ENCODE data around the gene UST. TPM values are rescaled to one million over a fixed set of nuclear protein-coding genes. Genes with fewer than 3 reads are reported as not detected.

The UST gene
- polyA plus RNA-seq, 1 donor (not counting 4 experiments of a cell fraction or from before 2014, with no cell fraction given): 6.1 TPM

- Histone ChIP-seq H3K79me2 (ENCODE audit: control insufficient read depth, insufficient read depth, low read length) (no peaks in the 10 kb centered on the region), H2AFZ (ENCODE audit: control insufficient read depth, low read length) (no peak overlapping the region), H3K9me3 (ENCODE audit: control insufficient read depth, low read depth, low read length) (no peaks in the 10 kb centered on the region), H3K4me3 (ENCODE audit: control insufficient read depth in 2 of 3, extremely low read depth in 1 of 3, insufficient read depth in 2 of 3, low read depth in 1 of 3, low read length in 3 of 3) (no peak overlapping the region), H4K20me1 (ENCODE audit: control insufficient read depth, extremely low read depth, insufficient read depth, low read length) (no peaks in the 10 kb centered on the region), H3K27me3 (ENCODE audit: control insufficient read depth, extremely low read depth, insufficient read depth, low read length) (no peaks in the 10 kb centered on the region), H3K4me1 (ENCODE audit: control insufficient read depth, extremely low read depth, insufficient read depth, low read length) (peaks cover 9% of the 10 kb centered on the region), H3K36me3 (ENCODE audit: control insufficient read depth in 2 of 2, extremely low read depth in 1 of 2, insufficient read depth in 2 of 2, low read length in 2 of 2) (no peaks in the 10 kb centered on the region), H3K27ac (ENCODE audit: control insufficient read depth, insufficient read depth, low read length) (no peak overlapping the region), H3K4me2 (ENCODE audit: control insufficient read depth, extremely low read depth, insufficient read depth, low read depth, low read length) (no peak overlapping the region), H3K9me1 (ENCODE audit: control insufficient read depth, extremely low read depth, insufficient read depth, low read length) (no peaks in the 10 kb centered on the region), H3K9ac (ENCODE audit: control insufficient read depth, extremely low read depth, insufficient read depth, low read length) (no peak overlapping the region)
- FAIRE-seq (no peak), DNase-seq (ENCODE audit: low read depth, low spot score) (no peak)
- dilution Hi-C loops (cut with MboI; ENCODE audit: extremely low pct_ligation_motif_present, low sequenced_read_pairs): no loop called here
- TF ChIP-seq EZH2 (IDR thresholded peaks at IDR 0.05; ENCODE audit: low read length): no peak
- TF ChIP-seq CTCF (optimal IDR thresholded peaks at IDR 0.05 in 1 of 3, IDR thresholded peaks at IDR 0.05 in 1 of 3, conservative IDR thresholded peaks at IDR 0.05 in 1 of 3; ENCODE audit: extremely low read depth in 1 of 3, insufficient read depth in 2 of 3, low read length in 3 of 3): no peak
Observed at GRCh38 chr6:148824960-148825359, 78.1 kb downstream of the UST start.

GRCh38 chr6:148825492-148825891, 78.7 kb downstream of the UST start:
- DNase-seq (ENCODE audit: low read depth, low spot score): no peak
- H3K27ac ChIP-seq (ENCODE audit: control insufficient read depth, insufficient read depth, low read length): no peak overlapping the region
- no peaks in the 10 kb centered on the region for H3K36me3 ChIP-seq (ENCODE audit: control insufficient read depth in 2 of 2, extremely low read depth in 1 of 2, insufficient read depth in 2 of 2, low read length in 2 of 2)
- no peaks in the 10 kb centered on the region for H3K9me1 ChIP-seq (ENCODE audit: control insufficient read depth, extremely low read depth, insufficient read depth, low read length)
- H3K4me2 ChIP-seq (ENCODE audit: control insufficient read depth, extremely low read depth, insufficient read depth, low read depth, low read length): no peak overlapping the region
- no peak for TF ChIP-seq CTCF (optimal IDR thresholded peaks at IDR 0.05 in 1 of 3, IDR thresholded peaks at IDR 0.05 in 1 of 3, conservative IDR thresholded peaks at IDR 0.05 in 1 of 3; ENCODE audit: extremely low read depth in 1 of 3, insufficient read depth in 2 of 3, low read length in 3 of 3)
- H4K20me1 ChIP-seq (ENCODE audit: control insufficient read depth, extremely low read depth, insufficient read depth, low read length): no peaks in the 10 kb centered on the region
- peaks cover 14% of the 10 kb centered on the region for H3K4me1 ChIP-seq (ENCODE audit: control insufficient read depth, extremely low read depth, insufficient read depth, low read length)
- no peaks in the 10 kb centered on the region for H3K79me2 ChIP-seq (ENCODE audit: control insufficient read depth, insufficient read depth, low read length)
- no peaks in the 10 kb centered on the region for H3K27me3 ChIP-seq (ENCODE audit: control insufficient read depth, extremely low read depth, insufficient read depth, low read length)
- H3K9me3 ChIP-seq (ENCODE audit: control insufficient read depth, low read depth, low read length): no peaks in the 10 kb centered on the region
- dilution Hi-C loops (cut with MboI; ENCODE audit: extremely low pct_ligation_motif_present, low sequenced_read_pairs): no loop called here
- no peak overlapping the region for H3K4me3 ChIP-seq (ENCODE audit: control insufficient read depth in 2 of 3, extremely low read depth in 1 of 3, insufficient read depth in 2 of 3, low read depth in 1 of 3, low read length in 3 of 3)
- no peak overlapping the region for H2AFZ ChIP-seq (ENCODE audit: control insufficient read depth, low read length)
- FAIRE-seq: no peak
- no peak overlapping the region for H3K9ac ChIP-seq (ENCODE audit: control insufficient read depth, extremely low read depth, insufficient read depth, low read length)
